Posterior vena cava (tissue), 2 donors: ENCODE measurements around the gene TMC5. TPM values are rescaled to one million over a fixed set of nuclear protein-coding genes. Genes with fewer than 3 reads are reported as not detected.

Experiments used
- DNase-seq: peaks from one replicate; pipeline ENCODE4 v3.0.0-alpha.2; 2020; ENCODE audit warnings: low spot score
- intact Hi-C, 2 donors: fragments of 100-400 bp; cut with DNase I; formaldehyde crosslinking; loops; one replicate each; pipeline versions ENCODE4 v1.14.1 to v1.14.2; 2022 to 2023
- total RNA-seq, 2 donors: library from RNA; stranded (reverse); fragmentation: NEBNext Ultra II Directional; extraction: Animal tissue kit (Norgen Biotek cat#: 25700); gene quantifications; one replicate each; pipeline ENCODE4 v1.2.1, GENCODE V29; 2021
- donor health status: DM: yes; HTN: yes; CAD: no.
- donor health status: DM: yes; HTN: yes; CAD: no.

The TMC5 gene
- total RNA-seq, 2 donors from 2014 or later: 1.1 to 3.4 TPM

GRCh38 chr16:19497176-19497575 is 79.5 kb downstream of the TMC5 start:
- intact Hi-C loops: no loop called here
- no peak for DNase-seq

GRCh38 chr16:19499006-19499405 is 81.3 kb downstream of the TMC5 start:
- no peak for DNase-seq
- intact Hi-C loops: no loop called here

GRCh38 chr16:19499481-19499880 is 81.8 kb downstream of the TMC5 start:
- no peak for DNase-seq
- intact Hi-C loops: no loop called here

- intact Hi-C loops: no loop called here
Observed at GRCh38 chr16:19502395-19503131, 84.9 kb downstream of the TMC5 start.

GRCh38 chr16:19503461-19504075 is 85.9 kb downstream of the TMC5 start:
- intact Hi-C loops: no loop called here
- no peak for DNase-seq

More at GRCh38 chr16:19502395-19503131, 84.9 kb downstream of the TMC5 start:
- peak; percentile 84 for DNase-seq

GRCh38 chr16:19505600-19506303 is 88.1 kb downstream of the TMC5 start:
- DNase-seq: no peak
- intact Hi-C loops: no loop called here

- DNase-seq: no peak
- intact Hi-C loops: no loop called here
Observed at GRCh38 chr16:19506965-19507364, 89.3 kb downstream of the TMC5 start.

- intact Hi-C loops: no loop called here
- DNase-seq: no peak
Observed at GRCh38 chr16:19507867-19508266, 90.2 kb downstream of the TMC5 start.

GRCh38 chr16:19512297-19512696 is 94.6 kb downstream of the TMC5 start:
- no peak for DNase-seq
- intact Hi-C loops: no loop called here

GRCh38 chr16:19513377-19514053 is 95.8 kb downstream of the TMC5 start:
- intact Hi-C loops: no loop called here
- DNase-seq: no peak

GRCh38 chr16:19515757-19516156 is 98.1 kb downstream of the TMC5 start:
- DNase-seq: no peak

GRCh38 chr16:19517424-19518089 is 99.9 kb downstream of the TMC5 start:
- no peak for DNase-seq
- intact Hi-C loops: no loop called here

More at GRCh38 chr16:19515757-19516156, 98.1 kb downstream of the TMC5 start:
- intact Hi-C loops: no loop called here

- intact Hi-C loops: no loop called here
- DNase-seq: no peak
Observed at GRCh38 chr16:19518388-19518787, 100.7 kb downstream of the TMC5 start.

GRCh38 chr16:19520861-19521331 is 103.2 kb downstream of the TMC5 start:
- intact Hi-C loops: no loop called here
- no peak for DNase-seq

- intact Hi-C loops: no loop called here
- DNase-seq: peak; percentile 98
Observed at GRCh38 chr16:19521471-19522396, 104.1 kb downstream of the TMC5 start, which contains the start of gene GDE1. Gene GDE1 (minus strand): TSS chr16:19522098. CDS start chr16:19521964, 134 bp downstream.

- intact Hi-C loops: no loop called here
- DNase-seq: no peak
Observed at GRCh38 chr16:19522397-19522732, 104.7 kb downstream of the TMC5 start.

- no peak for DNase-seq
- intact Hi-C loops: no loop called here
Observed at GRCh38 chr16:19522760-19523159, 105.1 kb downstream of the TMC5 start.

- intact Hi-C loops: no loop called here
- no peak for DNase-seq
Observed at GRCh38 chr16:19523184-19523558, 105.5 kb downstream of the TMC5 start.
